Upper lobe of right lung (tissue), 1 donor: ENCODE results near the gene FOXD1. TPM values are rescaled to one million over a fixed set of nuclear protein-coding genes. Genes with fewer than 3 reads are reported as not detected.

Source experiments
- ATAC-seq: fragments of 200-7000 bp; cut with Tn5 transposase; one replicate; pipeline ENCODE4 v1.9.1; 2020; ENCODE audit warnings: mild to moderate bottlenecking, moderate library complexity
- DNase-seq: peaks from one replicate; pipeline ENCODE4 v3.0.0-alpha.2; 2020
- H3K27ac ChIP-seq: fragments of 200-600 bp; one replicate; pipeline ENCODE4 v1.8.0; 2022
- H3K27me3 ChIP-seq: fragments of 200-600 bp; one replicate; pipeline ENCODE4 v1.8.0; 2022; ENCODE audit warnings: mild to moderate bottlenecking
- H3K36me3 ChIP-seq: fragments of 200-600 bp; one replicate; pipeline ENCODE4 v1.8.0; 2022
- H3K4me1 ChIP-seq: fragments of 200-600 bp; one replicate; pipeline ENCODE4 v1.8.0; 2022
- H3K4me3 ChIP-seq: fragments of 200-600 bp; one replicate; pipeline ENCODE4 v1.8.0; 2022; ENCODE audit warnings: mild to moderate bottlenecking
- H3K9me3 ChIP-seq: fragments of 200-600 bp; one replicate; pipeline ENCODE4 v1.8.0; 2022
- CTCF ChIP-seq: fragments of 200-600 bp; IDR thresholded peaks from one replicate; pipeline ENCODE4 v1.8.0; 2022; ENCODE audit warnings: antibody characterized with exemption
- intact Hi-C: fragments of 100-400 bp; cut with DNase I; formaldehyde crosslinking; loops from one replicate; pipeline ENCODE4 v1.11.0; 2022
- long read RNA-seq: library from polyadenylated mRNA; unstranded; transcript quantifications from one replicate; pipeline ENCODE4 v2.0.0, GENCODE V29; 2021
- total RNA-seq: library from RNA; stranded (reverse); fragmentation: NEBNext Ultra II Directional; extraction: Animal tissue kit (Norgen Biotek cat#: 25700); gene quantifications from one replicate; pipeline ENCODE4 v1.2.1, GENCODE V29; 2021
- donor health status: DM: no; HTN: yes; CAD: no; lungs with severe emphysema.

The FOXD1 gene
- 1.2 TPM for total RNA-seq
- long read RNA-seq, transcript FOXD1-202 (1 exons, 2,272 nt), result major isoform, 6 of 8 reads
- long read RNA-seq, partial matches to known transcripts, result 0 of 8 reads
- long read RNA-seq, other reads (novel, unspliced or antisense), result 0 of 8 reads

- no peak for TF ChIP-seq CTCF
- peak; percentile 69 for DNase-seq
- H3K27ac ChIP-seq, result no peak within 1 kb of the TSS
These were observed at the start of gene FOXD1 for GRCh38 chr5:73448463-73449136. TSS of gene FOXD1 (minus strand) at chr5:73448777. CDS start at chr5:73448362, 415 bp downstream.

GRCh38 chr5:73497497-73498056, 49.0 kb upstream of the FOXD1 start:
- Histone ChIP-seq H3K27ac (peak overlapping the region; percentile 98), H3K27me3 (peaks cover under 1% of the 10 kb centered on the region), H3K36me3 (peaks cover 24% of the 10 kb centered on the region), H3K4me1 (peaks cover 18% of the 10 kb centered on the region), H3K4me3 (peak overlapping the region; percentile 89), H3K9me3 (no peaks in the 10 kb centered on the region)
- TF ChIP-seq CTCF, result no peak
- intact Hi-C loops, result no loop called here
- DNase-seq (no peak), ATAC-seq (no peak)

More at GRCh38 chr5:73448463-73449136, at the start of gene FOXD1:
- H3K9me3 ChIP-seq, result no peaks in the 10 kb centered on the region
- ATAC-seq, result peak; percentile 65
- peaks cover 17% of the 10 kb centered on the region for H3K4me1 ChIP-seq
- H3K27me3 ChIP-seq, result peaks cover 84% of the 10 kb centered on the region
- no peaks in the 10 kb centered on the region for H3K36me3 ChIP-seq
- intact Hi-C loops, result no loop called here
- H3K4me3 ChIP-seq, result peak within 1 kb of the TSS; percentile 47

- Histone ChIP-seq H3K36me3 (peaks cover 19% of the 10 kb centered on the region), H3K27ac (no peak overlapping the region), H3K4me3 (no peak overlapping the region), H3K4me1 (peaks cover 18% of the 10 kb centered on the region), H3K9me3 (no peaks in the 10 kb centered on the region), H3K27me3 (peaks cover 6% of the 10 kb centered on the region)
- DNase-seq (no peak), ATAC-seq (no peak)
- intact Hi-C loops, result no loop called here
- peak; percentile 13 for TF ChIP-seq CTCF
These were observed 48.4 kb upstream of the FOXD1 start for GRCh38 chr5:73496984-73497457.

- Histone ChIP-seq H3K36me3 (peaks cover 9% of the 10 kb centered on the region), H3K4me3 (no peak overlapping the region), H3K27me3 (peaks cover 6% of the 10 kb centered on the region), H3K27ac (no peak overlapping the region), H3K4me1 (peaks cover 14% of the 10 kb centered on the region), H3K9me3 (no peaks in the 10 kb centered on the region)
- no peak for TF ChIP-seq CTCF
- intact Hi-C loops, result no loop called here
- DNase-seq, result no peak
- ATAC-seq, result no peak
These were observed 47.3 kb upstream of the FOXD1 start for GRCh38 chr5:73495772-73496335.

GRCh38 chr5:73494721-73495120, 46.1 kb upstream of the FOXD1 start:
- intact Hi-C loops, result no loop called here
- no peak for TF ChIP-seq CTCF
- no peak overlapping the region for H3K27ac ChIP-seq
- H3K4me3 ChIP-seq, result no peak overlapping the region
- DNase-seq (no peak), ATAC-seq (no peak)
- peaks cover 5% of the 10 kb centered on the region for H3K4me1 ChIP-seq
- H3K36me3 ChIP-seq, result no peaks in the 10 kb centered on the region
- peaks cover 6% of the 10 kb centered on the region for H3K27me3 ChIP-seq
- no peaks in the 10 kb centered on the region for H3K9me3 ChIP-seq
